Body of pancreas (tissue), 4 donors: ENCODE data around the gene MAGEE2. TPM values are rescaled to one million over a fixed set of nuclear protein-coding genes. Genes with fewer than 3 reads are reported as not detected.
"Not testable (repeated sequence)": the region's sequence is repeated elsewhere in the genome, so short reads cannot be mapped to it uniquely, and the experiment has no call there.

Experiments
- ATAC-seq: fragments of 150-250 bp; one replicate; pipeline ENCODE4 v1.9.1; 2016
- DNase-seq, 4 donors: peaks; one replicate each; pipeline ENCODE4 v3.0.0-alpha.2; 2019
- H3K27ac ChIP-seq, 4 donors: fragments of 200-600 bp; sonication (generic); 1 replicate in 3 of 4; 2 replicates in 1 of 4; pipeline versions ENCODE4 v1.5.1 to v1.6.1; 2016 to 2019; ENCODE audit warnings: mild to moderate bottlenecking in 1 of 4, mixed read lengths in 1 of 4, moderate library complexity in 1 of 4
- H3K27me3 ChIP-seq, 2 donors: fragments of 200-600 bp; sonication (generic); one replicate each; pipeline ENCODE4 v1.6.0; 2016; ENCODE audit warnings: mild to moderate bottlenecking in 1 of 2
- H3K36me3 ChIP-seq, 2 donors: fragments of 200-600 bp; sonication (generic); replicated peaks in 1 of 2; 2 replicates each; pipeline ENCODE4 v1.5.1; 2016; ENCODE audit warnings: low read depth in 2 of 2; ENCODE audit not compliant: insufficient read depth in 1 of 2
- H3K4me1 ChIP-seq: fragments of 200-600 bp; sonication (generic); one replicate; pipeline ENCODE4 v1.6.0; 2016
- H3K4me3 ChIP-seq, 2 donors: fragments of 200-600 bp; sonication (generic); 1 replicate in 1 of 2; 2 replicates in 1 of 2; pipeline ENCODE4 v1.5.1; 2016 to 2019
- H3K9me3 ChIP-seq, 3 donors: fragments of 200-600 bp; sonication (generic); 1 replicate in 2 of 3; 2 replicates in 1 of 3; pipeline ENCODE4 v1.5.1; 2016
- CTCF ChIP-seq, 7 experiments: fragments of 450-650 bp in 4 of 7; fragments of 200-600 bp in 3 of 7; sonication (generic) in 3 of 7; IDR thresholded peaks; one replicate each; pipeline ENCODE4 v1.5.1; 2016 to 2019; ENCODE audit warnings: antibody characterized with exemption in 7 of 7
- POLR2A ChIP-seq, 3 donors: fragments of 450-650 bp; IDR thresholded peaks; one replicate each; pipeline ENCODE4 v1.6.1; 2016; ENCODE audit warnings: antibody characterized with exemption in 3 of 3, mild to moderate bottlenecking in 2 of 3
- WGBS, 2 donors: methylation state at CpG; one replicate each; pipeline ENCODE4 v1.1.5; 2017; 5-methylcytosine and 5-hydroxymethylcytosine counted together
- intact Hi-C: fragments of 100-400 bp; cut with DNase I; formaldehyde crosslinking; loops from one replicate; pipeline ENCODE4 v1.15.1; 2023
- total RNA-seq, 2 donors: library from RNA; depleted of rRNA; stranded (reverse); fragments of >200 nt; gene quantifications; one replicate each; pipeline ENCODE4 v1.1.0, GENCODE V29; 2016

Gene MAGEE2, protein sequence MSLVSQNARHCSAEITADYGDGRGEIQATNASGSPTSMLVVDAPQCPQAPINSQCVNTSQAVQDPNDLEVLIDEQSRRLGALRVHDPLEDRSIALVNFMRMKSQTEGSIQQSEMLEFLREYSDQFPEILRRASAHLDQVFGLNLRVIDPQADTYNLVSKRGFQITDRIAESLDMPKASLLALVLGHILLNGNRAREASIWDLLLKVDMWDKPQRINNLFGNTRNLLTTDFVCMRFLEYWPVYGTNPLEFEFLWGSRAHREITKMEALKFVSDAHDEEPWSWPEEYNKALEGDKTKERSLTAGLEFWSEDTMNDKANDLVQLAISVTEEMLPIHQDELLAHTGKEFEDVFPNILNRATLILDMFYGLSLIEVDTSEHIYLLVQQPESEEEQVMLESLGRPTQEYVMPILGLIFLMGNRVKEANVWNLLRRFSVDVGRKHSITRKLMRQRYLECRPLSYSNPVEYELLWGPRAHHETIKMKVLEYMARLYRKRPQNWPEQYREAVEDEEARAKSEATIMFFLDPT
- not detected for total RNA-seq

DNA sequence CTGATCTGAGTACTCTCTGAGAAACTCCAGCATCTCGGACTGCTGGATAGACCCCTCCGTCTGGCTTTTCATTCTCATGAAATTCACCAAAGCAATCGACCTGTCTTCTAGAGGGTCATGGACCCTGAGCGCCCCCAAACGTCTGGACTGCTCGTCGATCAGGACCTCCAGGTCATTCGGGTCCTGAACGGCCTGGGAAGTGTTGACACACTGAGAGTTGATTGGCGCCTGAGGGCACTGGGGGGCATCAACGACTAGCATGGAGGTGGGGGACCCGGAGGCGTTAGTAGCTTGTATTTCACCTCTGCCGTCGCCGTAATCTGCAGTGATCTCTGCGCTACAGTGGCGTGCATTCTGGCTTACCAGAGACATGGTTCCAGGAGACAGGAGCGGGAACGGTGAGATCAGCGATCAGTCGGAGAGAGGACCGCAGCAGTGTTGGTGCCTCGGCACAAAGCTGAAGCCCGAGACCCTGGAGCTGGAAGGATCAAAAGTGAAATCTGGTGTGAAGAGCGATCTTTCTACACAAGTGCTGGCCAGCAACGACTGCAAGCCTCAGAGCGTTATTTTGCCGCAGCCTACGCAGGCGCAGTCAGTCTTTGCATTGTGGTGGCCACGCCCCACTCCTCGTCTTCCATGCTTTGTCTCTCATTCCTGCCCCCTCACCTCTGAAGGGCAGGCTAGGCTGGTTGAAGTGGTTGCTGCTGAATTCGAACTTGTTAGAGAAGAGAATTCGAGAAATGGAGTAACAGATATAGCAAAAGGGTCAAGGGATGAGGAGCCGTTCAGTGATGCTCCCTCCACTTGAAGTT, at the start of gene MAGEE2:
TSS of gene MAGEE2 (minus strand) at position 575 of the 812 bp plus-strand sequence. CDS start at position 372, 203 bp downstream.
- Histone ChIP-seq H3K27ac (no peak within 1 kb of the TSS), H3K4me1 (no peaks in the 10 kb centered on the region), H3K36me3 (no peaks in the 10 kb centered on the region), H3K27me3 (no peaks in the 10 kb centered on the region), H3K9me3 (no peaks in the 10 kb centered on the region), H3K4me3 (no peak within 1 kb of the TSS)
- DNase-seq (peak in 3 of 4 donors; percentile 3 to 40 (median 13)), ATAC-seq (no peak)
- TF ChIP-seq POLR2A (IDR thresholded peaks at IDR 0.05) (no peak), CTCF (IDR thresholded peaks at IDR 0.05) (no peak)
- 12 to 31% methylated on average over 9 to 32 of the region's 36 CpGs for WGBS, 2 donors
- intact Hi-C loops: no loop called here

- Histone ChIP-seq H3K27ac (no peak overlapping the region), H3K4me3 (no peak overlapping the region), H3K27me3 (no peaks in the 10 kb centered on the region), H3K4me1 (no peaks in the 10 kb centered on the region), H3K36me3 (no peaks in the 10 kb centered on the region), H3K9me3 (no peaks in the 10 kb centered on the region)
- ATAC-seq (no peak), DNase-seq (no peak)
- WGBS, 2 donors: 74 to 80% methylated on average over 3 to 5 of the region's 5 CpGs
- TF ChIP-seq POLR2A (IDR thresholded peaks at IDR 0.05) (no peak), CTCF (IDR thresholded peaks at IDR 0.05) (no peak)
- intact Hi-C loops: no loop called here
Observed at GRCh38 chrX:75786290-75786689, 1.2 kb upstream of the MAGEE2 start.

- H3K4me3 ChIP-seq: no peak overlapping the region
- WGBS, 2 donors: 33 to 36% methylated on average over 8 to 13 of the region's 15 CpGs
- no peak overlapping the region for H3K27ac ChIP-seq
- H3K36me3 ChIP-seq: no peaks in the 10 kb centered on the region
- no peaks in the 10 kb centered on the region for H3K4me1 ChIP-seq
- DNase-seq (no peak), ATAC-seq (no peak)
- intact Hi-C loops: no loop called here
- no peaks in the 10 kb centered on the region for H3K9me3 ChIP-seq
- no peak for TF ChIP-seq POLR2A (IDR thresholded peaks at IDR 0.05)
- no peak for TF ChIP-seq CTCF (IDR thresholded peaks at IDR 0.05)
- no peaks in the 10 kb centered on the region for H3K27me3 ChIP-seq
Observed at GRCh38 chrX:75781611-75782010, 3.4 kb downstream of the MAGEE2 start.

DNA sequence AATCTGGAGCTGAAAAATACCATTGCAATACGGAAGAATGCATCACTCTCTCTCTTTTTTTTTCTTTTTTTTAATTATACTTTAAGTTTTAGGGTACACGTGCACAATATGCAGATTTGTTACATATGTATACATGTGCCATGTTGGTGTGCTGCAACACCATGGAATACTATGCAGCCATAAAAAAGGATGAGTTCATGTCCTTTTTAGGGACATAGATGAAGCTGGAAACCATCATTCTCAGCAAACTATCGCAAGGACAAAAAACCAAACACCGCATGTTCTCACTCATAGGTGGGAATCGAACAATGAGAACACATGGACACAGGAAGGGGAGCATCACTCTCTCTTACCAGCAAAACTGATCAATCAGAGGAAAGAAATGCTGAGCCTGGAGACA, 17.0 kb downstream of the MAGEE2 start:
- H3K4me1 ChIP-seq, ATAC-seq, H3K9me3 ChIP-seq, H3K4me3 ChIP-seq, H3K27ac ChIP-seq, DNase-seq, intact Hi-C loops, H3K36me3 ChIP-seq, H3K27me3 ChIP-seq: not testable (repeated sequence)
- 77 to 80% methylated on average over 5 of the region's 5 CpGs for WGBS, 2 donors

GRCh38 chrX:75748431-75748830, 36.6 kb downstream of the MAGEE2 start:
- Histone ChIP-seq H3K36me3 (no peaks in the 10 kb centered on the region), H3K9me3 (no peaks in the 10 kb centered on the region), H3K27ac (no peak overlapping the region), H3K4me3 (no peak overlapping the region), H3K27me3 (no peaks in the 10 kb centered on the region), H3K4me1 (peaks cover 5% of the 10 kb centered on the region)
- TF ChIP-seq POLR2A (IDR thresholded peaks at IDR 0.05) (no peak), CTCF (IDR thresholded peaks at IDR 0.05) (no peak)
- 83 to 87% methylated on average over 1 to 2 of the region's 2 CpGs for WGBS, 2 donors
- no peak for ATAC-seq
- intact Hi-C loops: no loop called here
- no peak for DNase-seq
